ENCODE results near the gene EDAR. TPM values are rescaled to one million over a fixed set of nuclear protein-coding genes. Genes with fewer than 3 reads are reported as not detected.

The EDAR gene
- total RNA-seq, 6 experiments from 2014 or later: 0.06 to 1.6 (median 0.28) TPM

DNA sequence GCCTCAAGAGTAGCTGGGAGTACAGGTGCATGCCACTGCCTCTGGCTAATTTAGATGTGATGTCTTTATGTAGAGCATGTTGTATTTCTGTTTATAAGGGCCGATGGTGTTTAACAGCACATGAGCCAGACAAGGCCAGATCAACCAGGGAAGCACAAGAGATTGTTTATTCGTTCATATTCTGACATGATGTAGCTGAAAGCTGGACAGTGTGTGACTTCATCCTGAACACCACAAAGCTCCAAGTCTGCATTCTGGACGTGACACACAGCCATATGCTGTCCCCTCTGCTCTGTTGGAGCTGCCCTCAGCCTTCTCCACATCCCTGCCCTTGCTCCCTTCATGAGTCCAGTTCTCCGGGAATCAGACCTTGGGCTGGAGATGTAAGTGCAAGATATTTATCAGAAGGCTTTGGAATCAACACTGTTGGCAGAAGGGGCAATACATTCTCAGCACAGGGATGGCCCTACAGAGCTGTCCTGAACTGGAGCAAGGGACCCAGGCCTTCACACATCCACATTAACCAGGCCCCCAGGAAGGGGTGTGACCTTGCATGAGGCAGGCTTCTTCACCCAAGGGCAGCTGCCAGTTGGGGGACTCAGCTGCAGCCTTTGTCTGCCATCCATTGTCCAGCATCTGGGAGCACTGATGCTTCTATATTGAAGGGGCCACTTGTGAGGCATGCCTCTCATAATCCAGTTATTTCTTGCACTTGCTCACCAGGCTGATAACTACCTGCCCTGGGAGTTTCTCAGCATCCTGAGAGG is 38.5 kb downstream of the EDAR start:
- no peak overlapping the region for H3K27ac ChIP-seq
- WGBS (ENCODE audit: insufficient coverage, low coverage, low lambda C conversion rate, missing lambda C conversion rate): 72% methylated on average over 2 of the region's 4 CpGs
- ATAC-seq (no peak), DNase-seq (no peak)
- intact Hi-C loops (cut with DNase I): no loop called here
- H3K4me1 ChIP-seq: no peaks in the 10 kb centered on the region
- H3K4me3 ChIP-seq: no peak overlapping the region
- TF ChIP-seq, protein P1, sequence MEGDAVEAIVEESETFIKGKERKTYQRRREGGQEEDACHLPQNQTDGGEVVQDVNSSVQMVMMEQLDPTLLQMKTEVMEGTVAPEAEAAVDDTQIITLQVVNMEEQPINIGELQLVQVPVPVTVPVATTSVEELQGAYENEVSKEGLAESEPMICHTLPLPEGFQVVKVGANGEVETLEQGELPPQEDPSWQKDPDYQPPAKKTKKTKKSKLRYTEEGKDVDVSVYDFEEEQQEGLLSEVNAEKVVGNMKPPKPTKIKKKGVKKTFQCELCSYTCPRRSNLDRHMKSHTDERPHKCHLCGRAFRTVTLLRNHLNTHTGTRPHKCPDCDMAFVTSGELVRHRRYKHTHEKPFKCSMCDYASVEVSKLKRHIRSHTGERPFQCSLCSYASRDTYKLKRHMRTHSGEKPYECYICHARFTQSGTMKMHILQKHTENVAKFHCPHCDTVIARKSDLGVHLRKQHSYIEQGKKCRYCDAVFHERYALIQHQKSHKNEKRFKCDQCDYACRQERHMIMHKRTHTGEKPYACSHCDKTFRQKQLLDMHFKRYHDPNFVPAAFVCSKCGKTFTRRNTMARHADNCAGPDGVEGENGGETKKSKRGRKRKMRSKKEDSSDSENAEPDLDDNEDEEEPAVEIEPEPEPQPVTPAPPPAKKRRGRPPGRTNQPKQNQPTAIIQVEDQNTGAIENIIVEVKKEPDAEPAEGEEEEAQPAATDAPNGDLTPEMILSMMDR (IDR thresholded peaks at IDR 0.05): no peak
- no peak for TF ChIP-seq POLR2A (IDR thresholded peaks at IDR 0.05)
- no peaks in the 10 kb centered on the region for H3K27me3 ChIP-seq
- no peaks in the 10 kb centered on the region for H3K9me3 ChIP-seq
- no peaks in the 10 kb centered on the region for H3K36me3 ChIP-seq

DNA sequence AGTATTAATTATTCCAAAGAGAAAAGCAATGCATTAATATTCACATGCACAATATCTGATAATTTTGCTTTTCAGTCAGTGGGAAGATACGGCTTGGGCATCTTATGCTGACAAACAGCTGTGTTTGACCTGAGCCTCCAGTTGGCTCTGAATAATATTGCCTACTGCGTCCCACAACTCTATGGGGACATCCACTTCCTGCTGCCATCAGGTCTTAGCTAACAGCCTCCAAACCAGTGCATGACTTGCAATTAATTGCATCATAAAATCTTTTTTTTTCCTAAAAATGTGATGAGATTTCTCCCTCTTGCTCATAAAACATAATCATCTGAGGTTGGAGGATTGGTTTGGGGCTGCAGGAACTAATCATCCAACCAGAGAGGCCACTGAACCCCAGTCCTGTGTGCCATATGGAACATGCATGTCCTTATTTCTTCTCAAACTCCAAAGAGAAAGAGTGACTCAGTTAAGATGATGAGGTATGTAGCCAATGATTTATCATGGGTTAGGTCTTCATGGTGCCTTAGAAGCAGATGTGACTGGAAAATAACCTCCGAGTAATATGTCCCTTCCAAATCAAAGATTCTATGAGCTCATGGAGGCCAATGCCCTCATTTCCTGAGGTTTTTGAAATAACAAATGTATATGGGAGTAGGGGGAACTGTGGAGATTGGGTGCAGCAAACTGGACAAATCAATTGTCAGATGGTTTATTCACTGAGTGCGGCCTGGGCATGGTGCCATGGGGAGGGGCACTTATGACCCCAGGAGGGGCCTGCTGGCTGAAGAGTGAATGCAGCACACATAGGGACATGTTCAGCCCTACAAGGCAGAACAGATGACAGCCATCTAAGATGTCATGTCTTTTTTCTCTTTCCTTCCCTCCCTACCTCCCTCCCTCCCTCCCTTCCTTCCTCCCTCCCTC is 39.4 kb downstream of the EDAR start:
- Histone ChIP-seq H3K36me3 (no peaks in the 10 kb centered on the region), H3K4me1 (no peaks in the 10 kb centered on the region), H3K27me3 (no peaks in the 10 kb centered on the region), H3K27ac (no peak overlapping the region), H3K9me3 (no peaks in the 10 kb centered on the region), H3K4me3 (no peak overlapping the region)
- DNase-seq (no peak), ATAC-seq (no peak)
- WGBS (ENCODE audit: insufficient coverage, low coverage, low lambda C conversion rate, missing lambda C conversion rate): 65% methylated on average over 4 of the region's 4 CpGs
- intact Hi-C loops (cut with DNase I): no loop called here
- no peak for TF ChIP-seq POLR2A (IDR thresholded peaks at IDR 0.05)
- TF ChIP-seq, protein P1 (IDR thresholded peaks at IDR 0.05): no peak

DNA sequence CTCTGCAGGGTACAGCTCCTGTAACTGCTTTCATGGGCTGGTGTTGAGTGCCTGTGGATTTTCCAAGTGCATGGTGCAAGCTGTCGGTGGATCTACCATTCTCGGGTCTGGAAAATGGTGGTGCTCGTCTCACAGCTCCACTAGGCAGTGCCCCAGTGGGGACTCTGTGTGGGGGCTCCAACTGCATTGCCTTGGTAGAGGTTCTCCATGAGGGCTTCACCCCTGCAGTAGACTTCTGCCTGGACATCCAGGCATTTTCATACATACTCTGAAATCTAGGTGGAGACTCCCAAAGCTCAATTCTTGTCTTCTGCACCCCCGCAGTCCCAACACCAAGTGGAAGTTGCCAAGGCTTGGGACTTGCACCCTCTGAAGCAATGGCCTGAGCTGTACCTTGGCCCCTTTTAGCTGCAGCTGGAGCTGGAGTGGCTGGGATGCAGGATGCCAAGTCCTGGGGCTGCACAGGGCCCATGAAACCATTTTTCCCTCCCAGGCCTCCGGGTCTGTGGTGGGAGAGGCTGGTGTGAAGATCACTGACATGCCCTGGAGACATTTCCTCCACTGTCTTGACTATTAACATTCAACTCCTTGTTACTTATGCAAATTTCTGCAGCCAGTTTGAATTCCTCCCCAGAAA is 41.6 kb downstream of the EDAR start:
- no CpG with 5 or more reads among the region's 5 CpGs for WGBS (ENCODE audit: insufficient coverage, low coverage, low lambda C conversion rate, missing lambda C conversion rate)
- no peaks in the 10 kb centered on the region for H3K36me3 ChIP-seq
- TF ChIP-seq, protein P1 (IDR thresholded peaks at IDR 0.05): no peak
- no peak for TF ChIP-seq POLR2A (IDR thresholded peaks at IDR 0.05)
- intact Hi-C loops (cut with DNase I): no loop called here
- H3K4me3 ChIP-seq: no peak overlapping the region
- H3K9me3 ChIP-seq: no peaks in the 10 kb centered on the region
- ATAC-seq (no peak), DNase-seq (no peak)
- H3K27ac ChIP-seq: no peak overlapping the region
- no peaks in the 10 kb centered on the region for H3K27me3 ChIP-seq
- H3K4me1 ChIP-seq: no peaks in the 10 kb centered on the region

GRCh38 chr2:108946442-108946841 is 42.6 kb downstream of the EDAR start:
- DNase-seq: no peak
- no peak for TF ChIP-seq POLR2A (IDR thresholded peaks at IDR 0.05)
- no peaks in the 10 kb centered on the region for H3K27me3 ChIP-seq
- no peak overlapping the region for H3K4me3 ChIP-seq
- H3K4me1 ChIP-seq: no peaks in the 10 kb centered on the region
- WGBS (ENCODE audit: insufficient coverage, low coverage, low lambda C conversion rate, missing lambda C conversion rate): 83% methylated on average over 1 of the region's 1 CpG
- no peak overlapping the region for H3K27ac ChIP-seq
- intact Hi-C loops (cut with DNase I): no loop called here
- H3K36me3 ChIP-seq: no peaks in the 10 kb centered on the region
- no peaks in the 10 kb centered on the region for H3K9me3 ChIP-seq
- ATAC-seq: no peak
